Activated CD8-positive, alpha-beta memory T cell treated with anti-CD3 and anti-CD28 coated beads, Interleukin-2, amount 50 U/mL, for 24 hours (primary cell): ENCODE data around the gene RMDN3.

ENCODE experiments used
- DNase-seq: peaks from one replicate; pipeline ENCODE4 v3.0.0-alpha.2; 2020; ENCODE audit errors: extremely low read depth

Gene RMDN3

DNA sequence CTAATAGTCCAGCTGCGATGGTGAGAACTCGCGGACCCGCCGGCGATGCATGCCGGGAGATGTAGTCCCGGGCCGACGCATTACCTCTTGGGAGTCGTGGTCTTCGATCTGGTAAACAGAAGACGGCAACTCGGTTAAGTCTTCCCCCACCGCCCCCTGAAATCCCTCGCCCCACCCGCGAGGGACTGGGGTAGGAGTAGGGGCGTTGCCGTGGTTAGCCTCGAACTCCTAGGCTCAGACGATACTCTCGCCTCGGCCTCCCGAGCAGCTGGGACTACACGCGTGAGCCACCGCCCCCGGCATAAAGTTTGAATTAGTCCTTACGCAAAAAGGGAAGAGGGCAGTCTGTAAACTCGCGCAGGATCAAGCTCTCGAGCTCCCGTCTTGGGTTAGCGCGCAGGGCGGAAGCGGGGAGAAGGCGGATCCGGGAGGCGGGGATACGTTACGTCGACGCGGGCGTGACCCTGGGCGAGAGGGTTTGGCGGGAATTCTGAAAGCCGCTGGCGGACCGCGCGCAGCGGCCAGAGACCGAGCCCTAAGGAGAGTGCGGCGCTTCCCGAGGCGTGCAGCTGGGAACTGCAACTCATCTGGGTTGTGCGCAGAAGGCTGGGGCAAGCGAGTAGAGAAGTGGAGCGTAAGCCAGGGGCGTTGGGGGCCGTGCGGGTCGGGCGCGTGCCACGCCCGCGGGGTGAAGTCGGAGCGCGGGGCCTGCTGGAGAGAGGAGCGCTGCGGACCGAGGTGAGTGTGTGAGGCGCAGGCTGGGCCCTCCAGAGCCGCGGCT lies 60.2 kb downstream of the RMDN3 start, which contains the start of gene RAD51:
Gene RAD51, plus strand, starts transcription at position 487 of the 781 bp plus-strand sequence. CDS start 3,585 bp downstream, outside the sequence.
- DNase-seq: peak; percentile 85

DNA sequence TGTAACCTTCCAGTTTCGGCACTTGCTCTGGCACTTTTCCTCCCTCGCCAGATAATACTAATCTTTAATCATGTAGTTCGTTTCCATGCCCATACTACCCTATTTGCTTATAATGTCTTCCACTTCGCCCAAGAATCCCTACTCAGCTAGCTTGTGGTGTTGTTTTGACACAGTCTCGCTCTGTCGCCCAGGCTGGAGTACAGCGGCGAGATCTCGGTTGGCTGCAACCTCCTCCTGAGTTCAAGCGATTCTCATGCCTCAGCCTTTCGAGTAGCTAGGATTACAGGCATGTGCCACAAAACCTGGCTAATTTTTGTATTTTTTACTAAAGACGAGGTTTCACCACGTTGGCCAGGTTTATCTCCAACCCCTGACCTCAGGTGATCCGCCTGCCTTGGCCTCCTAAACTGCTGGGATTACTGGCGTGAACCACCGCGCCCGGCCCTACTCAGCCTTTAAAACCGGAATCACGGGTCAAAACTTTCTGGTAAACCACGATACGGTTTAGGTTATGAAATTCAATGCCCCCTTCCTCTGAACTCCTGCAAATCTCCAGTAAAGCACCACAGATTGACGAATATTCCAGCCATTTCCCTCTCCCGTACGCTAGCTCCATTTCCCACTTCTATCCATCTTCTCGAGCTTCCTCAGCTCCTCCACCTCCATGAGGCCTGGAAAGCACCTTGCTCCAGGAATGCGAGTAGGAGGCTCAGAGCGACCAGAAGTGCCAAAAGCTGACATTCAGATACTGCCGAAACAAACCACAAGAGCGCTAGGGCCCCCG lies 61.0 kb downstream of the RMDN3 start:
- DNase-seq: no peak

DNA sequence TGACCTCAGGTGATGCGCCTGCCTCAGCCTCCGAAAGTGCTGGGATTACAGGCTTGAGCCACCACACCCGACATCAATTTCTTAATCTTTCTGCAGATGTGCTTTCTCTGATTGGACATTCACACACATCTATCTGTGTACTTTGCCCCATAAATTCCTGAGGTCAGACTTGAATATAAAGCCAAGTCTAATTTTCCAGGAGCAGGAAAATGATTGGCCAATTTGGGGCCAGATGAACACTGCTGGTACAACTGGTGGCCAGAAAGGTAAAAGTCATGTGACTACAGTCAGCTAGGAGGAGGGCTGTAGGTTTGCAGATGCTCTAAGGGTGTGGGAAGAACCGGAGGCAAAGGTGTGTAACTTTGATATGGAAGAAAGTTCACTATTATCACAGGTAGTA lies 63.3 kb downstream of the RMDN3 start:
- DNase-seq: no peak

DNA sequence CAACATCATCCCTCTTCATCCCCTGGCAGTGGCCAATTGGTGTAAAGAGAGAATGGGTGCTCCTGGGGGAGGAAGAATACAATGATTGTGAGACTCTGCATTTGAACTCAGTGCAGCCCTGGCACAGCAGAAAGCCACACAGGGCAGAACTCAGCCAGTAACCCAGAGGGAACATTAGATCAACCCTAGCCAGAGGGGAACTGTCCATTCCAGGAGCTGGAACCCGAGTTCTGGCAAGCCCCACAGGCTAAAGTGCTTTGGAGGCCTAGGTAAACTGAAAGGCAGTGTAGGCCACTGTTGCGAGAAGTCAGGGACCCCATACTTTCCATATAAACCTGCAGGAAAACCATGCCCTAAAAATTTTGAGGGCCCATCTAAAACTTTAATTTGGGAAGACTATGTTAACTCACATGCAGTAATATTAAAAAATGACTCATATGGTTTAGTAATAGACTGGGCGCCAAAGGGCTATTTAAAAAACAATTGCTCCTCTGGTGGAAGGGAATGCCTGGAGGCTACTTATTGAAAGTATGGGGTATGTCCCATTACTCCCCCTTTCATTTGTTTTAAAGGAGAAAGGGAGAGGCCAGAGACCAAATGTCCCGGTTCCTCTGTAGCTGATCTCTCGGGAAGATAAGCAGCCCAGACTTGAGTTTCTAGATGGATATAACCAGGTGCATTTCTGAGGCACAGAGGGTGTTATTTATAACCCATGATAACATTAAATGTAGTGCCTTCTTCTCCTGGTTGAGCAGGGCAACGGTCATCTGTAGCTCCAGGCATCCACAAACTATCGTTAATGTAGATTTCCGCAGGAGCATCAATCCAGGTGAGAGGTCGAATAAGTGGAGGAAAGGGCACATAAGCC lies 65.9 kb downstream of the RMDN3 start:
- no peak for DNase-seq
